Activated naive CD4-positive, alpha-beta T cell treated with anti-CD3 and anti-CD28 coated beads for 36 hours (primary cell): ENCODE data around the gene PANX1. TPM values are rescaled to one million over a fixed set of nuclear protein-coding genes. Genes with fewer than 3 reads are reported as not detected.
"Not testable (repeated sequence)": the region's sequence is repeated elsewhere in the genome, so short reads cannot be mapped to it uniquely, and the experiment has no call there.

ENCODE experiments used
- CTCF ChIA-PET: fragments of 350-600 bp; sonication (Branson Sonifier 250); formaldehyde crosslinking; loops from one replicate; lab custom pipeline; 2021; ENCODE audit warnings: antibody characterized with exemption; lab: Charles Lee
- DNase-seq: peaks from one replicate; pipeline ENCODE4 v3.0.0-alpha.2; 2020
- H3K27ac Mint-ChIP-seq: one replicate; pipeline ENCODE4 v1.8.0; 2021; ENCODE audit warnings: mild to moderate bottlenecking, mixed read lengths
- H3K27me3 Mint-ChIP-seq: one replicate; pipeline ENCODE4 v1.8.0; 2021; ENCODE audit warnings: low read depth, mixed read lengths
- H3K36me3 Mint-ChIP-seq: one replicate; pipeline ENCODE4 v1.8.0; 2021; ENCODE audit warnings: low read depth, mixed read lengths
- H3K4me1 Mint-ChIP-seq: one replicate; pipeline ENCODE4 v1.8.0; 2021; ENCODE audit warnings: low read depth, mixed read lengths
- H3K4me3 Mint-ChIP-seq: one replicate; pipeline ENCODE4 v1.8.0; 2021; ENCODE audit warnings: mild to moderate bottlenecking, moderate library complexity, mixed read lengths
- H3K9me3 Mint-ChIP-seq: one replicate; pipeline ENCODE4 v1.8.0; 2021; ENCODE audit warnings: mixed read lengths
- intact Hi-C: fragments of 100-400 bp; cut with micrococcal nuclease; formaldehyde crosslinking; loops from one replicate; pipeline ENCODE4 v1.15.1; 2023
- total RNA-seq, 2 experiments: library from RNA; stranded (reverse); gene quantifications; one replicate each; pipeline ENCODE4 v1.2.3, GENCODE V29; 2021

The PANX1 gene
- total RNA-seq, 2 experiments from 2014 or later, result 5.4 to 5.8 TPM

- intact Hi-C loops, result loop anchor here (1.0 kb wide), 2 partner anchors 17 to 24 kb away; partner anchors contain the start of gene PANX1
- no peak overlapping the region for H3K4me3 Mint-ChIP-seq
- no peaks in the 10 kb centered on the region for H3K27me3 Mint-ChIP-seq
- H3K36me3 Mint-ChIP-seq, result peaks cover 22% of the 10 kb centered on the region
- H3K9me3 Mint-ChIP-seq, result peaks cover 2% of the 10 kb centered on the region
- peak overlapping the region; percentile 51 for H3K27ac Mint-ChIP-seq
- CTCF ChIA-PET, result interaction anchor here (0.9 kb wide), 1 partner anchor 23 kb away, joined by 3 read pairs; no protein-coding TSS in a partner anchor
- H3K4me1 Mint-ChIP-seq, result peaks cover 54% of the 10 kb centered on the region
- no peak for DNase-seq
These were observed 24.0 kb downstream of the PANX1 start for GRCh38 chr11:94152678-94153065.

GRCh38 chr11:94153320-94153719 lies 24.7 kb downstream of the PANX1 start:
- peaks cover 27% of the 10 kb centered on the region for H3K36me3 Mint-ChIP-seq
- intact Hi-C loops, result no loop called here
- H3K9me3 Mint-ChIP-seq, result peaks cover 3% of the 10 kb centered on the region
- H3K4me1 Mint-ChIP-seq, result peaks cover 47% of the 10 kb centered on the region
- H3K4me3 Mint-ChIP-seq, result no peak overlapping the region
- CTCF ChIA-PET, result interaction anchor here (0.9 kb wide), 1 partner anchor 22 kb away, joined by 3 read pairs; no protein-coding TSS in a partner anchor
- no peak overlapping the region for H3K27ac Mint-ChIP-seq
- no peak for DNase-seq
- H3K27me3 Mint-ChIP-seq, result no peaks in the 10 kb centered on the region

GRCh38 chr11:94154095-94154856 lies 25.6 kb downstream of the PANX1 start:
- H3K4me3 Mint-ChIP-seq, result no peak overlapping the region
- H3K4me1 Mint-ChIP-seq, result peaks cover 38% of the 10 kb centered on the region
- no peak for DNase-seq
- no peak overlapping the region for H3K27ac Mint-ChIP-seq
- peaks cover 3% of the 10 kb centered on the region for H3K9me3 Mint-ChIP-seq
- peaks cover 28% of the 10 kb centered on the region for H3K36me3 Mint-ChIP-seq
- intact Hi-C loops, result no loop called here
- CTCF ChIA-PET, result interaction anchor here (0.7 to 1.0 kb wide), 2 partner anchors 10 to 70 kb away, joined by 3 read pairs; no protein-coding TSS in a partner anchor
- H3K27me3 Mint-ChIP-seq, result no peaks in the 10 kb centered on the region

- DNase-seq, intact Hi-C loops, H3K27me3 Mint-ChIP-seq, H3K4me3 Mint-ChIP-seq, H3K27ac Mint-ChIP-seq, CTCF ChIA-PET: not testable (repeated sequence)
- Mint-ChIP-seq H3K9me3 (peaks cover 12% of the 10 kb centered on the region), H3K4me1 (peaks cover 19% of the 10 kb centered on the region), H3K36me3 (peaks cover 47% of the 10 kb centered on the region)
These were observed 28.7 kb downstream of the PANX1 start for GRCh38 chr11:94157339-94157738.

- H3K27me3 Mint-ChIP-seq, result no peaks in the 10 kb centered on the region
- H3K36me3 Mint-ChIP-seq, result peaks cover 9% of the 10 kb centered on the region
- CTCF ChIA-PET, result no interaction called here
- no peak for DNase-seq
- H3K4me3 Mint-ChIP-seq, result no peak overlapping the region
- H3K27ac Mint-ChIP-seq, result no peak overlapping the region
- H3K4me1 Mint-ChIP-seq, result peaks cover 25% of the 10 kb centered on the region
- intact Hi-C loops, result no loop called here
- peaks cover 2% of the 10 kb centered on the region for H3K9me3 Mint-ChIP-seq
These were observed 40.2 kb downstream of the PANX1 start for GRCh38 chr11:94168882-94169281.

GRCh38 chr11:94169516-94169915 lies 40.9 kb downstream of the PANX1 start:
- Mint-ChIP-seq H3K9me3 (peaks cover 2% of the 10 kb centered on the region), H3K27ac (no peak overlapping the region), H3K36me3 (peaks cover 9% of the 10 kb centered on the region), H3K27me3 (no peaks in the 10 kb centered on the region), H3K4me3 (no peak overlapping the region), H3K4me1 (peaks cover 23% of the 10 kb centered on the region)
- CTCF ChIA-PET, result no interaction called here
- DNase-seq, result no peak
- intact Hi-C loops, result no loop called here

- H3K27me3 Mint-ChIP-seq, result no peaks in the 10 kb centered on the region
- H3K4me3 Mint-ChIP-seq, result no peak overlapping the region
- no peak overlapping the region for H3K27ac Mint-ChIP-seq
- H3K9me3 Mint-ChIP-seq, result peaks cover 2% of the 10 kb centered on the region
- intact Hi-C loops, result no loop called here
- H3K4me1 Mint-ChIP-seq, result peaks cover 22% of the 10 kb centered on the region
- DNase-seq, result no peak
- CTCF ChIA-PET, result interaction anchor here (0.6 kb wide), 1 partner anchor 164 kb away, joined by 3 read pairs; no protein-coding TSS in a partner anchor
- H3K36me3 Mint-ChIP-seq, result peaks cover 9% of the 10 kb centered on the region
These were observed 41.4 kb downstream of the PANX1 start for GRCh38 chr11:94169930-94170545.

GRCh38 chr11:94170953-94171352 lies 42.3 kb downstream of the PANX1 start:
- Mint-ChIP-seq H3K27ac (no peak overlapping the region), H3K4me3 (no peak overlapping the region), H3K36me3 (peaks cover 12% of the 10 kb centered on the region), H3K27me3 (no peaks in the 10 kb centered on the region), H3K9me3 (peaks cover 2% of the 10 kb centered on the region), H3K4me1 (peaks cover 22% of the 10 kb centered on the region)
- intact Hi-C loops, result loop anchor here (1.0 kb wide), 1 partner anchor 333 kb away; no protein-coding TSS in a partner anchor
- CTCF ChIA-PET, result interaction anchor here (0.7 to 1.4 kb wide), 5 partner anchors 11 to 62 kb away, joined by 3 to 4 read pairs (median 4); partner anchors contain the start of gene PANX1
- no peak for DNase-seq

- CTCF ChIA-PET, result interaction anchor here (0.7 to 1.7 kb wide), 8 partner anchors 10 to 138 kb away, joined by 3 to 4 read pairs (median 4); partner anchors contain the start of gene PANX1
- Mint-ChIP-seq H3K27me3 (no peaks in the 10 kb centered on the region), H3K4me1 (peaks cover 18% of the 10 kb centered on the region), H3K36me3 (peaks cover 19% of the 10 kb centered on the region), H3K4me3 (no peak overlapping the region), H3K27ac (no peak overlapping the region), H3K9me3 (peaks cover 2% of the 10 kb centered on the region)
- peak; percentile 55 for DNase-seq
- intact Hi-C loops, result loop anchor here (1.0 kb wide), 1 partner anchor 332 kb away; no protein-coding TSS in a partner anchor
These were observed 43.2 kb downstream of the PANX1 start for GRCh38 chr11:94171693-94172440.

GRCh38 chr11:94175535-94175934 lies 46.9 kb downstream of the PANX1 start:
- Mint-ChIP-seq H3K27me3 (no peaks in the 10 kb centered on the region), H3K9me3 (no peaks in the 10 kb centered on the region), H3K36me3 (peaks cover 37% of the 10 kb centered on the region), H3K27ac (no peak overlapping the region), H3K4me3 (no peak overlapping the region), H3K4me1 (peaks cover 14% of the 10 kb centered on the region)
- intact Hi-C loops, result no loop called here
- DNase-seq, result no peak
- CTCF ChIA-PET, result interaction anchor here (0.6 to 1.4 kb wide), 5 partner anchors 8 to 319 kb away, joined by 3 to 7 read pairs (median 3); no protein-coding TSS in a partner anchor

GRCh38 chr11:94178331-94178730 lies 49.7 kb downstream of the PANX1 start:
- H3K27me3 Mint-ChIP-seq, result no peaks in the 10 kb centered on the region
- DNase-seq, result no peak
- peaks cover 5% of the 10 kb centered on the region for H3K4me1 Mint-ChIP-seq
- H3K9me3 Mint-ChIP-seq, result no peaks in the 10 kb centered on the region
- intact Hi-C loops, result no loop called here
- peaks cover 47% of the 10 kb centered on the region for H3K36me3 Mint-ChIP-seq
- H3K27ac Mint-ChIP-seq, result no peak overlapping the region
- H3K4me3 Mint-ChIP-seq, result no peak overlapping the region
- CTCF ChIA-PET, result no interaction called here

- H3K27me3 Mint-ChIP-seq, result no peaks in the 10 kb centered on the region
- CTCF ChIA-PET, result no interaction called here
- H3K36me3 Mint-ChIP-seq, result peaks cover 43% of the 10 kb centered on the region
- DNase-seq, result no peak
- no peaks in the 10 kb centered on the region for H3K9me3 Mint-ChIP-seq
- no peak overlapping the region for H3K4me3 Mint-ChIP-seq
- H3K27ac Mint-ChIP-seq, result no peak overlapping the region
- intact Hi-C loops, result no loop called here
- H3K4me1 Mint-ChIP-seq, result no peaks in the 10 kb centered on the region
These were observed 51.1 kb downstream of the PANX1 start for GRCh38 chr11:94179696-94180095.
